AG20443 (cell line): ENCODE results near the gene LRRC4C.
"Not testable (repeated sequence)": the region's sequence is repeated elsewhere in the genome, so short reads cannot be mapped to it uniquely, and the experiment has no call there.

Source experiments
- DNase-seq: peaks from one replicate; pipeline ENCODE4 v3.0.0; 2012; ENCODE audit warnings: low spot score, mixed read lengths

LRRC4C gene

GRCh38 chr11:40867991-40868632, 591.3 kb downstream of the LRRC4C start:
- DNase-seq: no peak

- not testable (repeated sequence) for DNase-seq
Measured at GRCh38 chr11:40857754-40858153, 601.7 kb downstream of the LRRC4C start.

GRCh38 chr11:40842750-40843339, 616.6 kb downstream of the LRRC4C start:
- DNase-seq: no peak

GRCh38 chr11:40841231-40841630, 618.2 kb downstream of the LRRC4C start:
- DNase-seq: no peak

GRCh38 chr11:40838181-40838683, 621.2 kb downstream of the LRRC4C start:
- no peak for DNase-seq

GRCh38 chr11:40827116-40827515, 632.3 kb downstream of the LRRC4C start:
- no peak for DNase-seq

- DNase-seq: no peak
Measured at GRCh38 chr11:40826601-40827000, 632.9 kb downstream of the LRRC4C start.

- no peak for DNase-seq
Measured at GRCh38 chr11:40825201-40825834, 634.1 kb downstream of the LRRC4C start.

- DNase-seq: no peak
Measured at GRCh38 chr11:40819230-40819629, 640.2 kb downstream of the LRRC4C start.

GRCh38 chr11:40816976-40817375, 642.5 kb downstream of the LRRC4C start:
- DNase-seq: no peak

GRCh38 chr11:40797981-40798380, 661.5 kb downstream of the LRRC4C start:
- no peak for DNase-seq

- DNase-seq: no peak
Measured at GRCh38 chr11:40787224-40787623, 672.2 kb downstream of the LRRC4C start.

- no peak for DNase-seq
Measured at GRCh38 chr11:40763046-40763445, 696.4 kb downstream of the LRRC4C start.

- no peak for DNase-seq
Measured at GRCh38 chr11:40759341-40759740, 700.1 kb downstream of the LRRC4C start.

GRCh38 chr11:40754297-40754696, 705.2 kb downstream of the LRRC4C start:
- no peak for DNase-seq

- no peak for DNase-seq
Measured at GRCh38 chr11:40746282-40746681, 713.2 kb downstream of the LRRC4C start.

- DNase-seq: no peak
Measured at GRCh38 chr11:40732132-40732531, 727.3 kb downstream of the LRRC4C start.

GRCh38 chr11:40722179-40722795, 737.2 kb downstream of the LRRC4C start:
- no peak for DNase-seq

- DNase-seq: no peak
Measured at GRCh38 chr11:40716344-40717130, 742.9 kb downstream of the LRRC4C start.

- no peak for DNase-seq
Measured at GRCh38 chr11:40713083-40713482, 746.4 kb downstream of the LRRC4C start.

- DNase-seq: no peak
Measured at GRCh38 chr11:40701027-40701426, 758.4 kb downstream of the LRRC4C start.

GRCh38 chr11:40689823-40690222, 769.6 kb downstream of the LRRC4C start:
- DNase-seq: no peak
